HFFc6 (cell line): ENCODE measurements around the gene CDK6. TPM values are rescaled to one million over a fixed set of nuclear protein-coding genes. Genes with fewer than 3 reads are reported as not detected.
"Not testable (repeated sequence)": the region's sequence is repeated elsewhere in the genome, so short reads cannot be mapped to it uniquely, and the experiment has no call there.

Experiments
- DNase-seq: peaks from one replicate; pipeline ENCODE4 v3.0.0-alpha.2; 2018
- H3K27ac Mint-ChIP-seq: 2 replicates; pipeline ENCODE4 v1.8.0; 2020; ENCODE audit warnings: mild to moderate bottlenecking, mixed read lengths
- H3K27me3 Mint-ChIP-seq: 2 replicates; pipeline ENCODE4 v1.8.0; 2021; ENCODE audit warnings: mild to moderate bottlenecking, moderate library complexity, mixed read lengths; ENCODE audit not compliant: insufficient read depth
- H3K36me3 Mint-ChIP-seq: 2 replicates; pipeline ENCODE4 v1.8.0; 2021; ENCODE audit warnings: low read depth, mixed read lengths
- H3K4me1 Mint-ChIP-seq: 2 replicates; pipeline ENCODE4 v1.8.0; 2020; ENCODE audit warnings: low read depth, mixed read lengths
- H3K4me3 Mint-ChIP-seq: 2 replicates; pipeline ENCODE4 v1.8.0; 2020; ENCODE audit warnings: mild to moderate bottlenecking, moderate library complexity, mixed read lengths
- H3K9me3 Mint-ChIP-seq: 2 replicates; pipeline ENCODE4 v1.8.0; 2020; ENCODE audit warnings: mild to moderate bottlenecking, mixed read lengths
- long read RNA-seq: library from polyadenylated mRNA; unstranded; transcript quantifications from one replicate; pipeline ENCODE4 v2.0.0, GENCODE V29; 2019
- total RNA-seq, 6 experiments: library from RNA; stranded (reverse); fragmentation: NEBNext Ultra II Directional; extraction: Animal tissue kit (Norgen Biotek cat#: 25700); gene quantifications; 2 replicates in 1 of 6; 3 replicates in 5 of 6; pipeline ENCODE4 v1.2.3, GENCODE V29; 2021
- TF ChIP-seq, protein P1 (sequence below): fragments of 200-600 bp; sonication (generic); IDR thresholded peaks from 2 replicates; pipeline ENCODE4 v1.5.0; 2021; ENCODE audit warnings: antibody characterized with exemption, mild to moderate bottlenecking

Gene CDK6
- 10 to 100 TPM; 54.5 to 90.0 (median 58.9) TPM for total RNA-seq
- long read RNA-seq, full-length matches to known transcripts: 10 of 37 reads
- long read RNA-seq, partial matches to known transcripts: 4 of 37 reads
- long read RNA-seq, other reads (novel, unspliced or antisense): 23 of 37 reads

DNA sequence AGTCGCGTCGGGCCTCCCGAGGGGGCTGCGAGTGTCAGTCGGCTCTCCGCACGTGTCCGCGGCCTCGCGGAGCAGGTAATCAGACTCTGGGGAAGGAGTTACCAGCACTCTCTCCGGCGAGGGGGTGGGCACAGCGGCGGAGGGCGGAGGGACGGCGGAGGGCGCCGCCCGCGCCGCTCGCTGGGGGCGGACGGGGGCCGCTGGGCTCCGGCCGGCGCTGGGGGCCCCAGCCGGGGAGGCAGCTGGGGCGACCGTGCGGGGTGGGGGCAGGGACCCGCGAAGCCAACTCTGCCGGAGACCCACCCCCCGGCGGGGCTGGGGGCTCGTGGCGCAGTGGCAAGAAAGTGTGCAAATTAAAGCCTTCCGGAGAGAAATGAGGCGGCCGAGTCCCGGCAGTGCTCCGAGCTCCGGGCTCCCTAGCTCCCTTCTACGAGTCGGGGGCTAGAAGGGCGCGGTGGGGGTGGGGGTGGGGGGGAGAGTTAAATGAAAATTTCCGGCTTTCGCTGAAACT lies at the start of gene CDK6:
Gene CDK6 (minus strand): TSS at position 85 of the 511 bp plus-strand sequence. CDS start 3,250 bp downstream, outside the sequence.
- no peaks in the 10 kb centered on the region; the same call in 1 of the 2 replicates for H3K27me3 Mint-ChIP-seq
- TF ChIP-seq, protein P1, sequence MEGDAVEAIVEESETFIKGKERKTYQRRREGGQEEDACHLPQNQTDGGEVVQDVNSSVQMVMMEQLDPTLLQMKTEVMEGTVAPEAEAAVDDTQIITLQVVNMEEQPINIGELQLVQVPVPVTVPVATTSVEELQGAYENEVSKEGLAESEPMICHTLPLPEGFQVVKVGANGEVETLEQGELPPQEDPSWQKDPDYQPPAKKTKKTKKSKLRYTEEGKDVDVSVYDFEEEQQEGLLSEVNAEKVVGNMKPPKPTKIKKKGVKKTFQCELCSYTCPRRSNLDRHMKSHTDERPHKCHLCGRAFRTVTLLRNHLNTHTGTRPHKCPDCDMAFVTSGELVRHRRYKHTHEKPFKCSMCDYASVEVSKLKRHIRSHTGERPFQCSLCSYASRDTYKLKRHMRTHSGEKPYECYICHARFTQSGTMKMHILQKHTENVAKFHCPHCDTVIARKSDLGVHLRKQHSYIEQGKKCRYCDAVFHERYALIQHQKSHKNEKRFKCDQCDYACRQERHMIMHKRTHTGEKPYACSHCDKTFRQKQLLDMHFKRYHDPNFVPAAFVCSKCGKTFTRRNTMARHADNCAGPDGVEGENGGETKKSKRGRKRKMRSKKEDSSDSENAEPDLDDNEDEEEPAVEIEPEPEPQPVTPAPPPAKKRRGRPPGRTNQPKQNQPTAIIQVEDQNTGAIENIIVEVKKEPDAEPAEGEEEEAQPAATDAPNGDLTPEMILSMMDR: no peak
- peak; percentile 51 for DNase-seq
- H3K36me3 Mint-ChIP-seq: peaks cover 28% of the 10 kb centered on the region
- peaks cover 29% of the 10 kb centered on the region for H3K4me1 Mint-ChIP-seq
- peak within 1 kb of the TSS; percentile 98 for H3K27ac Mint-ChIP-seq
- H3K4me3 Mint-ChIP-seq: peak within 1 kb of the TSS; percentile 96
- no peaks in the 10 kb centered on the region for H3K9me3 Mint-ChIP-seq

DNA sequence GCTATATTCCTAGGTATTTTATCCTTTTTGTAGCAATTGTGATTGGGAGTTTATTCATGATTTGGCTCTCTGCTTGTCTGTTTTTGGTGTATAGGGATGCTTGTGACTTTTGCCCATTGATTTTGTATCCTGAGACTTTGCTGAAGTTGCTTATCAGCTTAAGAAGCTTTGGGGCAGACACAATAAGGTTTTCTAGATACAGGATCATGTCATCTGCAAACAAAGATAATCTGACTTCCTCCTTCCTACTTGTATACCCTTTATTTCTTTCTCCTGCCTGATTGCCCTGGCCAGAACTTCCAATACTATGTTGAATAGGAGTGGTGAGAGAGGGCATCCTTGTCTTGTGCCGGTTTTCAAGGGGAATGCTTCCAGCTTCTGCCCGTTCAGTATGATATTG lies 49.7 kb upstream of the CDK6 start:
- peaks cover 36% of the 10 kb centered on the region for H3K36me3 Mint-ChIP-seq
- H3K27ac Mint-ChIP-seq, H3K4me3 Mint-ChIP-seq, H3K27me3 Mint-ChIP-seq, DNase-seq: not testable (repeated sequence)
- peaks cover 10% of the 10 kb centered on the region for H3K4me1 Mint-ChIP-seq
- H3K9me3 Mint-ChIP-seq: peaks cover 29% of the 10 kb centered on the region

DNA sequence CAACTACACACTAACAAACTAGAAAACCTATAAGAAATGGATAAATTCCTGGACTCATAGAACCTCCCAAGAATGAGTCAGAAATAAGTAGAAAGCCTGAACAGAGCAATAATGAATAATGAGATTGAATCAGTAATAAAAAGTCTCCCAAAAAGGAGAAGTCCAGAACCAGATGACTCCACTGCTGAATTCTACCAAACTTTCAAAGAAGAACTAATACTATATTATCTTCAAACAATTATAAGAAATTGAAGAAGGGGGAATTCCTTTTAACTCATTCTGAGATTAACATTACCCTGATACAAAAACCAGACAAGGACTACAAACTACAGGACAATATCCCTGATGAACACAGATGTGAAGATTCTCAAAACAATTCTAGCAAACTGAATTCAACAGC lies 47.8 kb upstream of the CDK6 start:
- Mint-ChIP-seq H3K9me3 (peaks cover 29% of the 10 kb centered on the region), H3K27ac (no peak overlapping the region), H3K27me3 (no peaks in the 10 kb centered on the region; the same call in 1 of the 2 replicates), H3K4me3 (no peak overlapping the region), H3K36me3 (peaks cover 36% of the 10 kb centered on the region), H3K4me1 (peaks cover 16% of the 10 kb centered on the region)
- DNase-seq: no peak
- TF ChIP-seq, protein P1: no peak

DNA sequence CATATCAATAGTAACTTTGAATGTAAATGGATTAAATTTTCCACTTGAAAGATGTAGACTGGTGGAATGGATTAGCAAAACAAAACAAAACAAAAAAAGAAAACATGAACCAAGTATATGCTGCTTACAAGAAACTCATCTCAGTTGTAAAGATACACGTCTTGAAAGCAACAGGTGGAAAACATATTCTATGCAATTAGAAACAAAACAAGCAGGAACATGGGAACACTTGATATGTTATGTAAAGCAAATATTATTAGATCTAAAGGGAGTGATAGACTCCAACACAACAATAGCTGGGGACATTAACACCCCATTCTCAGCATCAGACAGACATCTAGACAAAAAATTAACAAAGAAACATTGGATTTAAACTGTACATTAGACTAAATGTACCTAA lies 46.4 kb upstream of the CDK6 start:
- DNase-seq: no peak
- TF ChIP-seq, protein P1: no peak
- peaks cover 16% of the 10 kb centered on the region for H3K4me1 Mint-ChIP-seq
- no peak overlapping the region for H3K27ac Mint-ChIP-seq
- no peak overlapping the region for H3K4me3 Mint-ChIP-seq
- no peaks in the 10 kb centered on the region; the same call in 1 of the 2 replicates for H3K27me3 Mint-ChIP-seq
- peaks cover 28% of the 10 kb centered on the region for H3K36me3 Mint-ChIP-seq
- H3K9me3 Mint-ChIP-seq: peaks cover 24% of the 10 kb centered on the region

DNA sequence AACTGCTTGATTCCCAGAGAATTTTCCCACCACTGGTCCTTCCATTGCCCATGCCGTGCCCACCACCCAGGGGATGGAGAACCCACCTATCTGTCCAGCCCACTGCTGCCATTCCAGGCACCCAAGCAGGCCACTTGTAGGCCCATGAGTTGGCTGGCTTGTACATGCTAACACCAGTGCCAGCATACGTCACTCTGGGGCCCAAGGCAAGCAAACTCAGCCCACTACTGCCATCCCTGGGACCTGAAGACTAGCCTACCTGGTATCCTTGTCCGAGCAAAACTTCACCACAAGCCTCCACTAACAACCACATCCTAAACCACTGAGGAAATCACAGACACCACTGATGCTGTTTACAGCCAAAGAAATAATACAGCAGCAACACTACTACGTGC lies 44.7 kb upstream of the CDK6 start:
- peaks cover 10% of the 10 kb centered on the region for H3K9me3 Mint-ChIP-seq
- no peak for DNase-seq
- H3K4me3 Mint-ChIP-seq: no peak overlapping the region
- TF ChIP-seq, protein P1: no peak
- H3K36me3 Mint-ChIP-seq: peaks cover 18% of the 10 kb centered on the region
- no peak overlapping the region for H3K27ac Mint-ChIP-seq
- peaks cover 16% of the 10 kb centered on the region for H3K4me1 Mint-ChIP-seq
- H3K27me3 Mint-ChIP-seq: no peaks in the 10 kb centered on the region; the same call in 1 of the 2 replicates
